ENCODE data around the gene SLC6A17.

The SLC6A17 gene

DNA sequence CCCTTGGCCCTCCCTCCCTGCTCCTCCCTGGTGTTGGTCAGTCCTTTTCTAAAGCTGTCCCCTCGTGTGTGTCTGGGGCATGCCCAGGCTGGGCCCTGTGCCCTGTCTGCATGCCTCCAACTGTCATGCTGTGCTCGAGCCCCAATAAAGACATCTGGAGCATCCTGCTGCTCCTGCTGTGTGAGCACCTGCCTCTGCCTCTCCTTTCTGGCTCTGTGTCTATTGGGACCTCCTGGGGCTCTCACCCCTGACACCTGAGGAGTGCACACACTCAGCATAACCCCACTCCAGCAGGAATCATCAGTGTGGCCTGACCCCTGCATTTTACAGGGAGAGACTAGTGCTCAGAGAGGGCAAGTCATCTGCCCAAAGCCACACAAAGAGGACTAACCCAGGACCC is 83.6 kb downstream of the SLC6A17 start:
- no peak overlapping the region for H3K9ac ChIP-seq (ENCODE audit: low read length in 2 of 2)
- peaks cover 7 to 10% of the 10 kb centered on the region in 2 donors for H3K36me3 ChIP-seq (ENCODE audit: control insufficient read depth in 2 of 2, insufficient read depth in 2 of 2, low read length in 2 of 2)
- H3K4me3 ChIP-seq (ENCODE audit: low read length in 2 of 2), result no peak overlapping the region
- peaks cover 12% of the 10 kb centered on the region for H3K4me1 ChIP-seq (ENCODE audit: control insufficient read depth, insufficient read depth, low read length)
- H3K27ac ChIP-seq (ENCODE audit: low read length), result no peak overlapping the region
- H3K27me3 ChIP-seq (ENCODE audit: control insufficient read depth in 1 of 2, insufficient read depth in 2 of 2, low read length in 2 of 2), result no peaks in the 10 kb centered on the region
- H3K9me3 ChIP-seq (ENCODE audit: control insufficient read depth in 2 of 2, low read length in 2 of 2), result peaks cover 0 to 14% of the 10 kb centered on the region in 2 donors

DNA sequence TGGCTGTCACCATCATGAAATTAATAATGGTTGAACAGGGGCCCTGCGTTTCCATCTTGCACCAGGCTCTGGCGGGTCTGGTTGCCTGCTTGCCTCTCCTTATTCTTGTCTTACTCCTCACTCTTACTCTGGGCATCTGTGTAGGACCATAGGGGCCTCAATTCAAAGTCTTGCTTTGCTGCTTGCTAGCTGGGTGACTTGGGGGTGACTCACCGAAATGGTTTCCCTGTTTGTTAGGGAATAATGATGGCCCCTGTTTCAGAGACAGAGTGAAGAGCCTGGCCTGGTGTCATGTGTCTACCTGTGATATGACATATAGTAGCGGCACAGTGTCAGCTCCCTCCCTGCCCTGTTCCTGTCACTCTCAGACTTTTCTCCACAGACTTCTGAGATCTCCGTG is 84.4 kb downstream of the SLC6A17 start:
- Histone ChIP-seq H3K27me3 (ENCODE audit: control insufficient read depth in 1 of 2, insufficient read depth in 2 of 2, low read length in 2 of 2) (no peaks in the 10 kb centered on the region), H3K27ac (ENCODE audit: low read length) (no peak overlapping the region), H3K9ac (ENCODE audit: low read length in 2 of 2) (no peak overlapping the region), H3K36me3 (ENCODE audit: control insufficient read depth in 2 of 2, insufficient read depth in 2 of 2, low read length in 2 of 2) (peaks cover 7 to 10% of the 10 kb centered on the region in 2 donors), H3K9me3 (ENCODE audit: control insufficient read depth in 2 of 2, low read length in 2 of 2) (peaks cover 0 to 14% of the 10 kb centered on the region in 2 donors), H3K4me3 (ENCODE audit: low read length in 2 of 2) (no peak overlapping the region), H3K4me1 (ENCODE audit: control insufficient read depth, insufficient read depth, low read length) (peaks cover 17% of the 10 kb centered on the region)

DNA sequence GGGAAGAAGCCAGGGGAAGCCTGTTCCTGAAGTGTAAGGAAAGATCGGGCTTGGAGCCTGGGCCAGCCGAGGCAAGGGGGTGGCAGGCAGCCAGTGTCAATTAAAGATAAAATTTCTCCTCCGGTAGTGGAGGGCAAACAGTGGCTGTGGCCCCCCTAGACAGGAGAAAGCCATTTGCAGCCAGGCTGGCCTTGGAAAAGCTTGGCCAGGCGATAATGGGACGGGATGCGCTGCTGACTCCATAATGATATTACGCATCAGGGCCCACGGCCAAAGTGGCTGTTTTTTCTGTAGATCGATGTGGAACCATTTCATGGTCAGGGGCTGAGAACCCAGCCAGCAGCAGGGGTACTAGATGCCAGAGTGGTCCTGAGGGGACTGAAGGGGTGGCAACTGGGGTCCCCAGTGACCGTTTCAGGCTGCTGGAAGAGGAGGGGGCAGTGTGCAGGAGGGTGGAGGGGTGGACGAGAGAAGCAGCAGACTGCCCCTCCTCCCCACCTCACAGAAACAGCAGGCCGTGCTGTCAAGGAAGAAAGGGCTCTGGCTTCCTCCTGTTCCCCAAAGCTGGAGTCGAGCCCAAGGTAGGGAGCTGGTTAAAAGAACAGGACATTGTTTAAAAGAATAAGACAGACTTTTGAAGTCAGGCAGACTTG is 85.0 kb downstream of the SLC6A17 start:
- Histone ChIP-seq H3K36me3 (ENCODE audit: control insufficient read depth in 2 of 2, insufficient read depth in 2 of 2, low read length in 2 of 2) (peaks cover 7 to 10% of the 10 kb centered on the region in 2 donors), H3K9ac (ENCODE audit: low read length in 2 of 2) (no peak overlapping the region), H3K27me3 (ENCODE audit: control insufficient read depth in 1 of 2, insufficient read depth in 2 of 2, low read length in 2 of 2) (no peaks in the 10 kb centered on the region), H3K4me3 (ENCODE audit: low read length in 2 of 2) (peak overlapping the region in 1 of 2 donors; percentile 15), H3K9me3 (ENCODE audit: control insufficient read depth in 2 of 2, low read length in 2 of 2) (peaks cover 0 to 14% of the 10 kb centered on the region in 2 donors), H3K27ac (ENCODE audit: low read length) (no peak overlapping the region), H3K4me1 (ENCODE audit: control insufficient read depth, insufficient read depth, low read length) (peaks cover 17% of the 10 kb centered on the region)

DNA sequence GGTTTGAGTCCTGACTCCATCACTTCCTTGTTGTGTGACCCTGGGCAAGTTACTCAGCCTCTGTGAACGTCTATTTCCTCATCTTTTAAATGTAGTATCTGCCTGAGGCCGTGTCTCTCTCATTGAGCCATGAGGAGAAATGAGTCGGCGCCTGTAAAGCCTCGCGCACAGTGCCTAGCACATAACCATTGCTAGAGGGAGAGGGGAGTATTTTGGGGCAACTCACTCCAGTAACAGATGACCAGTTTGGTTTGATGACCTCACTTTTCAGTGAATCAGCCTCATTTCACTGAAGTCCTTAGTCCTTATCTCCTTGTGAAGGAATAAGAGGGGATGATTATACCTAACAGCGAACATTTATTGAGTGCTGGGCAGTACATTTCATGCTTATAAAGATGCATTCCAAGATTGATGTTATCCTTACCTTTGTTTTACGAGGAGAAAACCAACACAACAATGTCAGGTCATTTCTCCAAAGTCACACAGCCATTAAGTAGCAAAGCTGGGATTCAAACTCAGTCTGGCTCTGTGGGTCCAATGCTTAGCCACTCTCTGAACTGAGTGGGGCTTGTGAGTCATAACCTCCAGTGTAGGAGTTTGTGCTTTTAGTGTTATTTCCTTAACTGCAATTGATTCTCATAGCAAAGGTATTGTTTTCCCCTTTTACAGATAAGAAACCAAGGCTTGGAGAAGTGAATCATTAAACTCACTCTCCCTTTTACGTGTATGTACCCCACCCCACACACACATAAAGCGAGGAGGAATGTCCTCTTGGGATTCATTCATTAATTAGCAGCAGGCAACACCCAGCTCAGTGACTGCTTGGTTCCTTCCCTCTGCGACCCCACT is 85.8 kb downstream of the SLC6A17 start:
- Histone ChIP-seq H3K9ac (ENCODE audit: low read length in 2 of 2) (no peak overlapping the region), H3K27me3 (ENCODE audit: control insufficient read depth in 1 of 2, insufficient read depth in 2 of 2, low read length in 2 of 2) (no peaks in the 10 kb centered on the region), H3K9me3 (ENCODE audit: control insufficient read depth in 2 of 2, low read length in 2 of 2) (peaks cover 0 to 14% of the 10 kb centered on the region in 2 donors), H3K4me3 (ENCODE audit: low read length in 2 of 2) (no peak overlapping the region), H3K27ac (ENCODE audit: low read length) (no peak overlapping the region), H3K36me3 (ENCODE audit: control insufficient read depth in 2 of 2, insufficient read depth in 2 of 2, low read length in 2 of 2) (peaks cover 7 to 10% of the 10 kb centered on the region in 2 donors), H3K4me1 (ENCODE audit: control insufficient read depth, insufficient read depth, low read length) (peaks cover 17% of the 10 kb centered on the region)

DNA sequence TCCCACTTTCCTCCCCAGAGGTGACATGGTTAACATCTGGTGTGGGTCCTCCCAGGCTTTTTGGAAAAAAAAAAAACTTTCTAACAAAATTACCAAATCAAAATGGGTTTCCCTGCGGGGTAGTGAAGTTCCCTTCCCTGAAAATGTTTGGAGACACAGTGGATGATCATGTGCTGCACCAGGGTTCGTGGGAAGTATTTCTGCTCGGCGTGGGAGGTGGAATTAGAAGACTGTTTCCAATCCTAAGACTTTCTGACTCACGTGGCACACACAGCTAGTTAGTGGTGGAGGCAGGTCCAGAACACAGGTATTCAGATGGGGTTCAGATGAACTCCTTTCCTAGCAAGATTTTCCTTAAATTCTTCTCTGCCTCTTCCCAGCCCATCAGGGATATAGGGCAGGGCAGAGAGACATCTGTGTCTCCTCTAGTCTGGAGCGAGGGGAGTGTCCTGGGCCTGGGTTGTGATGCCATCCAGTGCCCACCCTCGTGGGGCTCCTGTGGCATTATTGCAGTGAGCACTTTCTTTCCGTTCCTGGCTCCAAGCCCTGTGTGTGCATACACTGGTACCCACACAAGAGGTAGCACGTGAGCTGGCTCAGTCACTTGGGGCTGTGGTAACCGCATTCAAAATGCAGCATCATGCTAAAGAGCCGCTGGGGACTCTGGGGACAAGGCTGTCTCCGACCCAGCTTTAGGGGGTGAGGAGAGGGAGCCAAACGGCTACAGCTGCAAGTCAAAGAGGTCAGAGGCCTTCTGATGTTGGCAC is 87.3 kb downstream of the SLC6A17 start:
- Histone ChIP-seq H3K27ac (ENCODE audit: low read length) (no peak overlapping the region), H3K9ac (ENCODE audit: low read length in 2 of 2) (no peak overlapping the region), H3K9me3 (ENCODE audit: control insufficient read depth in 2 of 2, low read length in 2 of 2) (peaks cover 0 to 10% of the 10 kb centered on the region in 2 donors), H3K27me3 (ENCODE audit: control insufficient read depth in 1 of 2, insufficient read depth in 2 of 2, low read length in 2 of 2) (no peaks in the 10 kb centered on the region), H3K4me3 (ENCODE audit: low read length in 2 of 2) (no peak overlapping the region), H3K4me1 (ENCODE audit: control insufficient read depth, insufficient read depth, low read length) (peaks cover 17% of the 10 kb centered on the region), H3K36me3 (ENCODE audit: control insufficient read depth in 2 of 2, insufficient read depth in 2 of 2, low read length in 2 of 2) (peaks cover 3 to 5% of the 10 kb centered on the region in 2 donors)

DNA sequence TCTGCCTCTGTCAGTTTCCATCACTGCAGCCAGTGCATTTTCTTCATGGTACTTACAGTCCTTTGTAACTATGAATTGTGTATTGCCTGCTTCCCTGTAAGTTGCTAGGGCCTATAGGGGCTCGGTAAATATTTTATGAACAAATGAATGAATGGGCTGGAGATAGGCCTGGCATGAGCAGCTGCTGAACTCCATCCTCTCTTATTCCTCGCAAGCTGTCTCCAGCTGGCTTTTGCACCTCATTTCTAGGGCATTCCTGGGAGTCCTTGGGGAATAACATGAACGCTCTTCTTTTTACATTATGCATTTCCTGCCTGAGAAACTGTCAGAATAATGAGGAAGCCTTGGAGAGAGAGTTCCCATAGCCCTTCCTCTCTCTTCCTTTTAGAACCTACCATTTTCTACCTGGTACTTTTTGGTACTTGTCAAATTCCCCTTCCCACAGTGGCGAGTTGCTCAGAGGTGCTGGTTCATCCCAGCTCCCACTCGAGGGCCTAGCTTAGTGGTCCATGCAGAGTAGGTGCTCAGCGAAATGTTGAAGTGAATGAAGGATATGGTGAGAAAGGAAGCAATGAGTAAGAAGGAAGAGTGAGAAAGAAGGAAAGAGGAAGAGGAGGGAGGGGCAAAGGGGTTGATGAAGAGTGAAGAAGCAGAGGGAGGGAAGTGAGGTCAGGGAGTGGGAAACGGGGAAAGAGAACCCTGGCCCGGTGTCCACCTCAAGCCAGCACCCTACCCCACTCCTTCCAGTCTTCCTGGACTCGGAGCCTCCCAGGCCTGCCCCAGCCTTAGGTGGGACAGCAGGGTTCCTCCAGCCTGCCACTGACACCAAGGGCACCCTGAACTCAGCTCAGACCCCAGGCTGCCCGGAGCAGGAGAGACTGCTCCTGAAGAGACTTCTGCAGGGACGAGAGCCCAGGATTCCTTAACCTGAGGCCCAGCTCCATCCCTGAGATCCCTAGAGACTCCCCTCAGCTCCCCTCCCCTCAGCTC is 89.4 kb downstream of the SLC6A17 start:
- no peak overlapping the region for H3K27ac ChIP-seq (ENCODE audit: low read length)
- H3K27me3 ChIP-seq (ENCODE audit: control insufficient read depth in 1 of 2, insufficient read depth in 2 of 2, low read length in 2 of 2), result no peaks in the 10 kb centered on the region
- no peak overlapping the region for H3K4me3 ChIP-seq (ENCODE audit: low read length in 2 of 2)
- peaks cover 19% of the 10 kb centered on the region for H3K4me1 ChIP-seq (ENCODE audit: control insufficient read depth, insufficient read depth, low read length)
- H3K9ac ChIP-seq (ENCODE audit: low read length in 2 of 2), result no peak overlapping the region
- H3K36me3 ChIP-seq (ENCODE audit: control insufficient read depth in 2 of 2, insufficient read depth in 2 of 2, low read length in 2 of 2), result no peaks in the 10 kb centered on the region
- H3K9me3 ChIP-seq (ENCODE audit: control insufficient read depth in 2 of 2, low read length in 2 of 2), result no peaks in the 10 kb centered on the region

DNA sequence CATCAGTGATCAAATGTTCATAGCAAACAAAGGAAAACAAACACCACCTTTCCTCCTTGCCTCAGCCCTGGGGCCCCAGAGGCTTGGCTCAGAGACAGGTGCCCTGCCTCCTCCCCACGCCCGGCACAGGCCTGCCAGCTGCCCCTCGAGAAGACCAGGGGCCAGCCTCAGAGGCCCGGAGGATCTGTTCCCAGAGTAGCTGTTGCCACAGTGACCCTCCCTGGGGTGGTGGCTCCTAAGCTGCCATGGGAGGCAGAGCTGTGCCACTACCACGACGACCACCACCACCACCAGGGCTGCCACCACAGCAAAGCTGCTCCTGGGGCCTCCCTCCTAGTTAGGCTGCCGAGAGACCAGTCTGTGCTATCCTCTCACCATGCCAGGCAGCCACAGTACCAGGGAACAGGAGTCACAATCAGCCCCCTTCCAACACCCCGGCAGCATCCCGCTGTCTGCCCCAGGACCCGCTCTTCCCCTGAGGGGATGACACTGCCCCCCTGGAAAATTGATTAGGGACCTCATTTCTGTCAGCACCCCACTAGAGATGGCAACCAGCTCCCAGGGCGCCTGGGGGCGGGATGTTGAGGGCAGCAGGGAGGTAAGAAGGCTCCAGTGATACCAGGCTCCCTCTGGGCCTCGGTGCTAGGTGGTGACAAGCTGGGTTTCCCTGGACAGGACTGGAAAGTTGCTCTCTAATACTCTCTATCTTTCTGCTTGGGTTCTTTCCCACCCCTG is 90.3 kb downstream of the SLC6A17 start:
- H3K9ac ChIP-seq (ENCODE audit: low read length in 2 of 2), result no peak overlapping the region
- H3K9me3 ChIP-seq (ENCODE audit: control insufficient read depth in 2 of 2, low read length in 2 of 2), result no peaks in the 10 kb centered on the region
- H3K27me3 ChIP-seq (ENCODE audit: control insufficient read depth in 1 of 2, insufficient read depth in 2 of 2, low read length in 2 of 2), result no peaks in the 10 kb centered on the region
- no peaks in the 10 kb centered on the region for H3K36me3 ChIP-seq (ENCODE audit: control insufficient read depth in 2 of 2, insufficient read depth in 2 of 2, low read length in 2 of 2)
- H3K4me1 ChIP-seq (ENCODE audit: control insufficient read depth, insufficient read depth, low read length), result peaks cover 10% of the 10 kb centered on the region
- H3K27ac ChIP-seq (ENCODE audit: low read length), result no peak overlapping the region
- H3K4me3 ChIP-seq (ENCODE audit: low read length in 2 of 2), result no peak overlapping the region

DNA sequence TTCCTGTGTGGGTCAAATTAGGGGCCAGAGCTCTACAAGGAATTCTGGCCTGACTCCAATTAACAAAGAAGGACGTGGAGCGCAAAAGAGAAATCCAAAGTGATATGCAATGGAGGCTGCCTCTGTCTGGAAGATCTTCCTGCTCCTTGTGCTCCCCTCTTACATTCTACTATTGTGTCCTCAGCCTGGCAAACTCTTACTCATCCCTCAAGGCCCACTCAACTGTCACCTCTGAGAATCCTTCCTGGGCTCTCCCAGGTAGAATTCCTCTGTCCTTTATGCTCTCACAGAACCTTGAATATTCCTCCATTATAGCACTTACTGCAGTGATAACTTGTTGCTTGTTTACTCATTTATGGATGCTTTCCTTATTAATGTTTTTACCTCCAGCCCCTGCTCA is 91.2 kb downstream of the SLC6A17 start:
- H3K36me3 ChIP-seq (ENCODE audit: control insufficient read depth in 2 of 2, insufficient read depth in 2 of 2, low read length in 2 of 2), result no peaks in the 10 kb centered on the region
- H3K4me1 ChIP-seq (ENCODE audit: control insufficient read depth, insufficient read depth, low read length), result peaks cover 7% of the 10 kb centered on the region
- H3K27me3 ChIP-seq (ENCODE audit: control insufficient read depth in 1 of 2, insufficient read depth in 2 of 2, low read length in 2 of 2), result no peaks in the 10 kb centered on the region
- no peak overlapping the region for H3K4me3 ChIP-seq (ENCODE audit: low read length in 2 of 2)
- H3K9me3 ChIP-seq (ENCODE audit: control insufficient read depth in 2 of 2, low read length in 2 of 2), result no peaks in the 10 kb centered on the region
- H3K27ac ChIP-seq (ENCODE audit: low read length), result no peak overlapping the region
- H3K9ac ChIP-seq (ENCODE audit: low read length in 2 of 2), result no peak overlapping the region

DNA sequence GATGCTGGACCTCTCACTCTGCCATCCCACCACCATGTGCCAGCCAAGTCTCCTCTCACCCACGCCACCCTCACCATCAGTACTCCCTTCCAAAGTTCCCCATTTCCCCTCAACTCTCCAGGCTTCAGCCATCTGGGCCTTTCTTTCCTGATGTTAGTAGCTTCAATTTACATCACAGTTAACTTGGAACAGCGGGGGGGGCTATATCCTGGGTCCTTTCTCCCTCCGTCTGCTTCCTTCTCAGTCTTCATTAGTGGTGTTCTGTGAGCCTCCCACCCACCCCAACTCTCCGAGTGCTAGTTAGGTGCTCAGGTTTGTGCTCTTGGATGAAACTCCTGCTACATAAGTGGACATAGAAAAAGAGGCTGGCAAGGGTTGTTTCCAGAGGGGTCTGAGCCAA is 91.8 kb downstream of the SLC6A17 start:
- no peaks in the 10 kb centered on the region for H3K36me3 ChIP-seq (ENCODE audit: control insufficient read depth in 2 of 2, insufficient read depth in 2 of 2, low read length in 2 of 2)
- peaks cover 7% of the 10 kb centered on the region for H3K4me1 ChIP-seq (ENCODE audit: control insufficient read depth, insufficient read depth, low read length)
- no peak overlapping the region for H3K27ac ChIP-seq (ENCODE audit: low read length)
- no peaks in the 10 kb centered on the region for H3K9me3 ChIP-seq (ENCODE audit: control insufficient read depth in 2 of 2, low read length in 2 of 2)
- H3K27me3 ChIP-seq (ENCODE audit: control insufficient read depth in 1 of 2, insufficient read depth in 2 of 2, low read length in 2 of 2), result no peaks in the 10 kb centered on the region
- H3K9ac ChIP-seq (ENCODE audit: low read length in 2 of 2), result no peak overlapping the region
- no peak overlapping the region for H3K4me3 ChIP-seq (ENCODE audit: low read length in 2 of 2)
